ENCODE measurements around the gene CAPN13. TPM values are rescaled to one million over a fixed set of nuclear protein-coding genes. Genes with fewer than 3 reads are reported as not detected.

The CAPN13 gene
- polyA plus RNA-seq, 1 of the 3 experiments (the other 2 are of a cell fraction), result not detected

DNA sequence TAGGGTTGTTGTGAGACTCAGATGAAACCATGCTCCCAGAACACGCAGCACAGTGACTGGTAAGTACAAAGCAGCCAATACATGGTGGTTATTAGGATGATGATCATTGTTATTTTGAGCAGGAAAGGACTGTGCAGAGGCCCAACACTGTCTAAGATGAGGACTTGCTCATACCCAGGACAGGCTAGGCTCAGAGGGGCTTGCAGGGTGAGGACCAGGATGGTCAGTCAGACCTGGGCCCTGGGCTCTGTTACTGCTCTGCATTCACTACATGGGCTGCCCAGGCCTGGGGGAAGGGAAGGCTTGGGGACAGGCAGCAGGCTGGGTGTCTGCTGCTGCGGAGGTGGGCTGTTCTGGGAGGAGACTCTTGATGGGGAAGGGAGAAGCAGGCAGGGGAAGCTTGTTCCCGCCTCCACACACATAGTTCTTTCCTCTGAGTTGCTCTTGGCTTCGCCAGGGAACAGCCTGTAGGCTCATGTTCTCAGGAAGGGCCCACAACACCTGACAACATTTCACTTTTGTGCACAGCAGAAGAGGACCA lies 17.5 kb downstream of the CAPN13 start:
- TF ChIP-seq JUND (IDR thresholded peaks at IDR 0.05) (no peak), RAD21 (IDR thresholded peaks at IDR 0.05; ENCODE audit: low read length) (no peak)
- TF ChIP-seq, protein P1, sequence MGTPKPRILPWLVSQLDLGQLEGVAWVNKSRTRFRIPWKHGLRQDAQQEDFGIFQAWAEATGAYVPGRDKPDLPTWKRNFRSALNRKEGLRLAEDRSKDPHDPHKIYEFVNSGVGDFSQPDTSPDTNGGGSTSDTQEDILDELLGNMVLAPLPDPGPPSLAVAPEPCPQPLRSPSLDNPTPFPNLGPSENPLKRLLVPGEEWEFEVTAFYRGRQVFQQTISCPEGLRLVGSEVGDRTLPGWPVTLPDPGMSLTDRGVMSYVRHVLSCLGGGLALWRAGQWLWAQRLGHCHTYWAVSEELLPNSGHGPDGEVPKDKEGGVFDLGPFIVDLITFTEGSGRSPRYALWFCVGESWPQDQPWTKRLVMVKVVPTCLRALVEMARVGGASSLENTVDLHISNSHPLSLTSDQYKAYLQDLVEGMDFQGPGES (IDR thresholded peaks at IDR 0.05; ENCODE audit: low read depth, low read length), result no peak
- no peak overlapping the region for H3K9ac ChIP-seq
- WGBS (ENCODE audit: low lambda C conversion rate), result 19% methylated on average over 4 of the region's 4 CpGs
- POLR2A ChIA-PET, result no interaction called here
- no peak overlapping the region for H3K4me3 ChIP-seq (ENCODE audit: low read depth in 2 of 2, low read length in 1 of 2)
- H3K9me3 ChIP-seq, result no peaks in the 10 kb centered on the region
- H2AFZ ChIP-seq (ENCODE audit: low read depth), result no peak overlapping the region
- no peaks in the 10 kb centered on the region; a peak in 1 of 4 replicates for H3K4me1 ChIP-seq (ENCODE audit: control insufficient read depth in 1 of 2, insufficient read depth in 2 of 2, low read depth in 1 of 2, low read length in 1 of 2)
- H3K79me2 ChIP-seq (ENCODE audit: insufficient read depth), result no peaks in the 10 kb centered on the region
- no peaks in the 10 kb centered on the region for H3K27me3 ChIP-seq (ENCODE audit: insufficient read depth)
- H3F3A ChIP-seq (replicated peaks; ENCODE audit: insufficient read depth), result no peaks in the 10 kb centered on the region
- CTCF ChIA-PET, result interaction anchor here (0.8 to 1.6 kb wide), 2 partner anchors 14 to 37 kb away, joined by 3 read pairs; no protein-coding TSS in a partner anchor
- no peak overlapping the region for H3K27ac ChIP-seq (ENCODE audit: low read depth in 2 of 2, low read length in 1 of 2)
- no peaks in the 10 kb centered on the region for H3K9me2 ChIP-seq
- no peaks in the 10 kb centered on the region for H3K36me3 ChIP-seq (replicated peaks in 1 of 2; ENCODE audit: control insufficient read depth in 1 of 2, insufficient read depth in 2 of 2, low read length in 1 of 2)
- no peak overlapping the region for H3K4me2 ChIP-seq
- no peak for DNase-seq
- H4K20me1 ChIP-seq (ENCODE audit: insufficient read depth), result no peaks in the 10 kb centered on the region

DNA sequence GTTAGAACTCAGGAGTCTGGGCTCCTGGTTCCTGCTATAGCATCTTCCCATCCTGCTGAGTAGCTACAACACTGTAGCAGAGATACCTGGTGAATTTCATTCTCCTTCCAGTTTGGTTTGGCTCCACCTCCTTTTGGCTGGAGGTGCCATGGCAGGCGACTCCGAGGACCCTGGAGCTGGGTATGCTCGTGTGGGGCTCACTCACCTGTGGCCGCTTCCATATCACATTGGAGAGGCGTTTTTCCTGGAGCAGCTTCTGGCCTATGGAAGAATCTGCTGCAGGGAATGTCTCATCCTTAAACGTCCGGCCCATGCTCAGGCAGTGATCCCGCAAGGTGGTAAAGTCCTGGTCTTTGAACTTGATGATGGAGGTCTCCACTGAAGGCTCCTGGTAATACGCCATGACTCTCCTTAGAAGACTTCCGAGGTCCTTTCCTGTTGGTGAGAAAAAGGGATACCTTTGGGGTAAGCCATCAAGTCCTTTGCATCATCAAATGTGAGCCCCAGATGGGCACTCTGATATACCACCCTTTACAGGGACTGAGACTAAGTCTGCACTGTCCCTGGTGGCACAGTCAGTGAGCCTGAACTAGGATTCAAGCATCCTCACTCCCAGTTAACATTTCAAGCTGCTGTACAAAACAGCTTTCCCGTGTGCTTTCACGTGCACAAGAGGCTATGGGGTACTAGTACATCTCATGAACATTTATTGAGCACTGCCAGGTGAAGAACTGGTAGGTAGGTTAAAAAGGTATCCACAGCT lies 20.1 kb downstream of the CAPN13 start:
- ChIA-PET CTCF (interaction anchor here (1.3 to 1.8 kb wide), 2 partner anchors 11 to 75 kb away, joined by 4 to 5 read pairs; no protein-coding TSS in a partner anchor), POLR2A (no interaction called here)
- no peaks in the 10 kb centered on the region for H3F3A ChIP-seq (replicated peaks; ENCODE audit: insufficient read depth)
- no peaks in the 10 kb centered on the region for H3K9me3 ChIP-seq
- no peak overlapping the region for H3K27ac ChIP-seq (ENCODE audit: low read depth in 2 of 2, low read length in 1 of 2)
- H2AFZ ChIP-seq (ENCODE audit: low read depth), result no peak overlapping the region
- no peak for DNase-seq
- no peak overlapping the region for H3K9ac ChIP-seq
- no peak overlapping the region for H3K4me2 ChIP-seq
- H3K4me1 ChIP-seq (ENCODE audit: control insufficient read depth in 1 of 2, insufficient read depth in 2 of 2, low read depth in 1 of 2, low read length in 1 of 2), result no peaks in the 10 kb centered on the region; a peak in 1 of 4 replicates
- no peaks in the 10 kb centered on the region for H4K20me1 ChIP-seq (ENCODE audit: insufficient read depth)
- H3K27me3 ChIP-seq (ENCODE audit: insufficient read depth), result no peaks in the 10 kb centered on the region
- no peaks in the 10 kb centered on the region for H3K9me2 ChIP-seq
- WGBS (ENCODE audit: low lambda C conversion rate), result 30% methylated on average over 12 of the region's 12 CpGs
- H3K79me2 ChIP-seq (ENCODE audit: insufficient read depth), result no peaks in the 10 kb centered on the region
- no peak overlapping the region for H3K4me3 ChIP-seq (ENCODE audit: low read depth in 2 of 2, low read length in 1 of 2)
- H3K36me3 ChIP-seq (replicated peaks in 1 of 2; ENCODE audit: control insufficient read depth in 1 of 2, insufficient read depth in 2 of 2, low read length in 1 of 2), result no peaks in the 10 kb centered on the region
- no peak for TF ChIP-seq GATA2 (CRISPR knock-in tag; IDR thresholded peaks at IDR 0.05)
- no peak for TF ChIP-seq RFX5 (IDR thresholded peaks at IDR 0.05; ENCODE audit: low read length)
- TF ChIP-seq, protein P2, sequence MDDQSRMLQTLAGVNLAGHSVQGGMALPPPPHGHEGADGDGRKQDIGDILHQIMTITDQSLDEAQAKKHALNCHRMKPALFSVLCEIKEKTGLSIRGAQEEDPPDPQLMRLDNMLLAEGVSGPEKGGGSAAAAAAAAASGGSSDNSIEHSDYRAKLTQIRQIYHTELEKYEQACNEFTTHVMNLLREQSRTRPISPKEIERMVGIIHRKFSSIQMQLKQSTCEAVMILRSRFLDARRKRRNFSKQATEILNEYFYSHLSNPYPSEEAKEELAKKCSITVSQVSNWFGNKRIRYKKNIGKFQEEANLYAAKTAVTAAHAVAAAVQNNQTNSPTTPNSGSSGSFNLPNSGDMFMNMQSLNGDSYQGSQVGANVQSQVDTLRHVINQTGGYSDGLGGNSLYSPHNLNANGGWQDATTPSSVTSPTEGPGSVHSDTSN (IDR thresholded peaks at IDR 0.05), result no peak
- no peak for TF ChIP-seq TEAD4 (IDR thresholded peaks at IDR 0.05; ENCODE audit: borderline replicate concordance, insufficient read depth)
- TF ChIP-seq FOXM1 (IDR thresholded peaks at IDR 0.05; ENCODE audit: low read depth), result no peak
- TF ChIP-seq EZH2phosphoT487 (IDR thresholded peaks at IDR 0.05; ENCODE audit: borderline replicate concordance, low read depth), result no peak
- no peak for TF ChIP-seq ELF1 (IDR thresholded peaks at IDR 0.05)
- TF ChIP-seq, protein P3, sequence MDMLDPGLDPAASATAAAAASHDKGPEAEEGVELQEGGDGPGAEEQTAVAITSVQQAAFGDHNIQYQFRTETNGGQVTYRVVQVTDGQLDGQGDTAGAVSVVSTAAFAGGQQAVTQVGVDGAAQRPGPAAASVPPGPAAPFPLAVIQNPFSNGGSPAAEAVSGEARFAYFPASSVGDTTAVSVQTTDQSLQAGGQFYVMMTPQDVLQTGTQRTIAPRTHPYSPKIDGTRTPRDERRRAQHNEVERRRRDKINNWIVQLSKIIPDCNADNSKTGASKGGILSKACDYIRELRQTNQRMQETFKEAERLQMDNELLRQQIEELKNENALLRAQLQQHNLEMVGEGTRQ (IDR thresholded peaks at IDR 0.05; ENCODE audit: borderline replicate concordance, low read depth, low read length), result no peak
- TF ChIP-seq TCF12 (IDR thresholded peaks at IDR 0.05), result no peak
- TF ChIP-seq, protein P4, sequence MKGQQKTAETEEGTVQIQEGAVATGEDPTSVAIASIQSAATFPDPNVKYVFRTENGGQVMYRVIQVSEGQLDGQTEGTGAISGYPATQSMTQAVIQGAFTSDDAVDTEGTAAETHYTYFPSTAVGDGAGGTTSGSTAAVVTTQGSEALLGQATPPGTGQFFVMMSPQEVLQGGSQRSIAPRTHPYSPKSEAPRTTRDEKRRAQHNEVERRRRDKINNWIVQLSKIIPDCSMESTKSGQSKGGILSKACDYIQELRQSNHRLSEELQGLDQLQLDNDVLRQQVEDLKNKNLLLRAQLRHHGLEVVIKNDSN (IDR thresholded peaks at IDR 0.05; ENCODE audit: borderline replicate concordance, low read depth), result no peak
- TF ChIP-seq SIN3A (IDR thresholded peaks at IDR 0.05; ENCODE audit: borderline replicate concordance, low read depth, low read length), result no peak
- TF ChIP-seq, protein P5, sequence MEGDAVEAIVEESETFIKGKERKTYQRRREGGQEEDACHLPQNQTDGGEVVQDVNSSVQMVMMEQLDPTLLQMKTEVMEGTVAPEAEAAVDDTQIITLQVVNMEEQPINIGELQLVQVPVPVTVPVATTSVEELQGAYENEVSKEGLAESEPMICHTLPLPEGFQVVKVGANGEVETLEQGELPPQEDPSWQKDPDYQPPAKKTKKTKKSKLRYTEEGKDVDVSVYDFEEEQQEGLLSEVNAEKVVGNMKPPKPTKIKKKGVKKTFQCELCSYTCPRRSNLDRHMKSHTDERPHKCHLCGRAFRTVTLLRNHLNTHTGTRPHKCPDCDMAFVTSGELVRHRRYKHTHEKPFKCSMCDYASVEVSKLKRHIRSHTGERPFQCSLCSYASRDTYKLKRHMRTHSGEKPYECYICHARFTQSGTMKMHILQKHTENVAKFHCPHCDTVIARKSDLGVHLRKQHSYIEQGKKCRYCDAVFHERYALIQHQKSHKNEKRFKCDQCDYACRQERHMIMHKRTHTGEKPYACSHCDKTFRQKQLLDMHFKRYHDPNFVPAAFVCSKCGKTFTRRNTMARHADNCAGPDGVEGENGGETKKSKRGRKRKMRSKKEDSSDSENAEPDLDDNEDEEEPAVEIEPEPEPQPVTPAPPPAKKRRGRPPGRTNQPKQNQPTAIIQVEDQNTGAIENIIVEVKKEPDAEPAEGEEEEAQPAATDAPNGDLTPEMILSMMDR (IDR thresholded peaks at IDR 0.05), result no peak
- TF ChIP-seq RXRA (IDR thresholded peaks at IDR 0.05; ENCODE audit: borderline replicate concordance, low read depth), result no peak
- TF ChIP-seq YY1 (IDR thresholded peaks at IDR 0.05; ENCODE audit: low read depth), result no peak
- no peak for TF ChIP-seq JUND (IDR thresholded peaks at IDR 0.05)
- no peak for TF ChIP-seq NRF1 (IDR thresholded peaks at IDR 0.05; ENCODE audit: low read depth, low read length)
- no peak for TF ChIP-seq POLR2AphosphoS5 (IDR thresholded peaks at IDR 0.05; ENCODE audit: low read depth, low read length)

All from SK-N-SH (cell line).